KMS-11 (cell line): ENCODE measurements around the gene CYGB.

Experiments
- H2AFZ ChIP-seq: fragments of 200-600 bp; sonication (generic); 2 replicates; pipeline ENCODE4 v1.6.1; 2016; ENCODE audit warnings: antibody characterized with exemption, mixed run types, low read depth
- H3K27ac ChIP-seq: fragments of 200-600 bp; sonication (generic); 2 replicates; pipeline ENCODE4 v1.6.1; 2016; ENCODE audit warnings: mild to moderate bottlenecking, mixed run types
- H3K27me3 ChIP-seq: fragments of 200-600 bp; sonication (generic); 2 replicates; pipeline ENCODE4 v1.6.1; 2017; ENCODE audit warnings: mild to moderate bottlenecking, low read depth, mixed run types, moderate library complexity; ENCODE audit not compliant: insufficient read depth
- H3K36me3 ChIP-seq: fragments of 200-600 bp; sonication (generic); 2 replicates; pipeline ENCODE4 v1.6.1; 2017; ENCODE audit warnings: mild to moderate bottlenecking, mixed run types; ENCODE audit not compliant: insufficient read depth
- H3K4me1 ChIP-seq: fragments of 200-600 bp; sonication (generic); 2 replicates; pipeline ENCODE4 v1.6.1; 2016; ENCODE audit warnings: mild to moderate bottlenecking, low read depth, mixed run types; ENCODE audit not compliant: poor library complexity, severe bottlenecking
- H3K4me2 ChIP-seq: fragments of 200-600 bp; sonication (generic); 2 replicates; pipeline ENCODE4 v1.7.0; 2016; ENCODE audit warnings: mild to moderate bottlenecking, mixed run types
- H3K4me3 ChIP-seq: fragments of 200-600 bp; sonication (generic); IDR thresholded peaks from 2 replicates; pipeline ENCODE4 v1.6.1; 2017; ENCODE audit warnings: low read depth, low read length, mixed read lengths; ENCODE audit not compliant: insufficient read depth
- H3K79me2 ChIP-seq: fragments of 200-600 bp; sonication (generic); 2 replicates; pipeline ENCODE4 v1.6.1; 2016; ENCODE audit warnings: low read depth, mixed run types; ENCODE audit not compliant: insufficient read depth
- H3K9ac ChIP-seq: fragments of 200-600 bp; sonication (generic); 2 replicates; pipeline ENCODE4 v1.6.1; 2016; ENCODE audit warnings: mild to moderate bottlenecking, mixed run types
- H4K20me1 ChIP-seq: fragments of 200-600 bp; sonication (generic); 2 replicates; pipeline ENCODE4 v1.6.1; 2016; ENCODE audit warnings: mild to moderate bottlenecking, mixed run types; ENCODE audit not compliant: insufficient read depth
- TF ChIP-seq, protein P1 (sequence below): fragments of 200-600 bp; sonication (generic); conservative IDR thresholded peaks from 2 replicates; pipeline ENCODE4 v1.6.1; 2017; ENCODE audit warnings: low read depth, mild to moderate bottlenecking, antibody characterized with exemption, low read length, moderate library complexity, mixed read lengths

The CYGB gene

DNA sequence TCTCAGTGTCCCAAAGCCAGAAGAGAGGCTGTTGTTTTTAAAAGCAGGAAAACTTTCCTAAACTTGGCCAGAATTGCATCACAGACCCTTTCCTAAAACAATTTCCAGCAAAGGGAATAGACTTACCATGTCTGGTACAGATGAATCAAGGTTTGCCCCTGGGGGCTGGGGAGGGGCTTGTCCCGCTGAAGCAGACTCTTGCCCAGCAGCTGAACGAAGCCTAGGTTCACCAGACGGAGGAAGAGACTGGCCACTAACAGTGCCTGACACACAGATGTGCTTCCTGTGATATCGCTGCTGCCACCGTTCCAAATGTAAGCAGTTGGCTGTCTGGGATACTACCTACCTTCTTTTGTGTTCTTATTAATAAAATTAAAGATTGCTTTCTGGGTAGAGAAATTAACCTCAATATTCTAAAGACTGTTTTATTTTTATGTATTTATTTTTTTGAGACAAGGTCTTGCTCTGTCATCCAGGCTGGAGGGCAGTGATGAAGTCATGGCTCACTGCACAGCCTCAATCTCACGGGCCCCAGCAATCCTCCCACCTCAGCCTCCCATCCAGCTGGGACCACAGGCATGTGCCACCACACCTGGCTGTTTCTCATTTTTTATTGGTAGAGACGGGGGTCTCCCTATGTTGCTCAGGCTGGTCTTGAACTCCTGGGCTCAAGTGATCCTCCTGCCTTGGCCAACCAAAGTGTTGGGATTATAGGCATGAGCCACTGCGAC, 15.8 kb upstream of the CYGB start:
- TF ChIP-seq, protein P1, sequence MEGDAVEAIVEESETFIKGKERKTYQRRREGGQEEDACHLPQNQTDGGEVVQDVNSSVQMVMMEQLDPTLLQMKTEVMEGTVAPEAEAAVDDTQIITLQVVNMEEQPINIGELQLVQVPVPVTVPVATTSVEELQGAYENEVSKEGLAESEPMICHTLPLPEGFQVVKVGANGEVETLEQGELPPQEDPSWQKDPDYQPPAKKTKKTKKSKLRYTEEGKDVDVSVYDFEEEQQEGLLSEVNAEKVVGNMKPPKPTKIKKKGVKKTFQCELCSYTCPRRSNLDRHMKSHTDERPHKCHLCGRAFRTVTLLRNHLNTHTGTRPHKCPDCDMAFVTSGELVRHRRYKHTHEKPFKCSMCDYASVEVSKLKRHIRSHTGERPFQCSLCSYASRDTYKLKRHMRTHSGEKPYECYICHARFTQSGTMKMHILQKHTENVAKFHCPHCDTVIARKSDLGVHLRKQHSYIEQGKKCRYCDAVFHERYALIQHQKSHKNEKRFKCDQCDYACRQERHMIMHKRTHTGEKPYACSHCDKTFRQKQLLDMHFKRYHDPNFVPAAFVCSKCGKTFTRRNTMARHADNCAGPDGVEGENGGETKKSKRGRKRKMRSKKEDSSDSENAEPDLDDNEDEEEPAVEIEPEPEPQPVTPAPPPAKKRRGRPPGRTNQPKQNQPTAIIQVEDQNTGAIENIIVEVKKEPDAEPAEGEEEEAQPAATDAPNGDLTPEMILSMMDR: no peak
- no peak overlapping the region for H3K4me3 ChIP-seq
- H3K27me3 ChIP-seq: no peaks in the 10 kb centered on the region
- peaks cover 6% of the 10 kb centered on the region for H3K4me1 ChIP-seq
- H4K20me1 ChIP-seq: no peaks in the 10 kb centered on the region
- no peak overlapping the region for H2AFZ ChIP-seq
- H3K79me2 ChIP-seq: peaks cover 8% of the 10 kb centered on the region
- no peak overlapping the region for H3K4me2 ChIP-seq
- no peak overlapping the region for H3K27ac ChIP-seq
- H3K36me3 ChIP-seq: no peaks in the 10 kb centered on the region
- H3K9ac ChIP-seq: no peak overlapping the region

DNA sequence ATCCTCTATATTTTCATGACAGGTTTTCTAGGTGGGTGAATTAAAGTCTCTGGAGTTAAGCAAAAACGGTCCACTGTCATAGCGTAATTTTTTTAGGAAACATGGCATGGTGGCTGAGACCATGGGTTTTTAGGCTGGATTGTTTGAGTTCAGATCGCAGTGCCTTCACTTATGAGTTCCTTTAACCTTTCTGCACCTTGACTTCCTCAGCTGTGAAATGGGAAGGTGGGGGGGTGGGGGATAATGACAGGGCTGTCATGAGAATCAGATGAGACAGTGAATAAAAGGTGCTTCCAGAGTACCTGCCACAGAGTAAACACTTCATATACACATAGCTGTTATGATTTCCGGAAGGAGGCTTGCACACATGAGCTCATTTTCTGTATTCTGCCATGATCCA, 14.2 kb upstream of the CYGB start:
- Histone ChIP-seq H4K20me1 (no peaks in the 10 kb centered on the region), H3K4me2 (no peak overlapping the region), H3K36me3 (no peaks in the 10 kb centered on the region), H3K79me2 (no peaks in the 10 kb centered on the region; the same call in 1 of the 2 replicates), H3K27me3 (no peaks in the 10 kb centered on the region), H3K27ac (no peak overlapping the region), H3K9ac (no peak overlapping the region), H3K4me1 (peaks cover 4% of the 10 kb centered on the region), H3K4me3 (no peak overlapping the region), H2AFZ (no peak overlapping the region)
- TF ChIP-seq, protein P1: no peak

DNA sequence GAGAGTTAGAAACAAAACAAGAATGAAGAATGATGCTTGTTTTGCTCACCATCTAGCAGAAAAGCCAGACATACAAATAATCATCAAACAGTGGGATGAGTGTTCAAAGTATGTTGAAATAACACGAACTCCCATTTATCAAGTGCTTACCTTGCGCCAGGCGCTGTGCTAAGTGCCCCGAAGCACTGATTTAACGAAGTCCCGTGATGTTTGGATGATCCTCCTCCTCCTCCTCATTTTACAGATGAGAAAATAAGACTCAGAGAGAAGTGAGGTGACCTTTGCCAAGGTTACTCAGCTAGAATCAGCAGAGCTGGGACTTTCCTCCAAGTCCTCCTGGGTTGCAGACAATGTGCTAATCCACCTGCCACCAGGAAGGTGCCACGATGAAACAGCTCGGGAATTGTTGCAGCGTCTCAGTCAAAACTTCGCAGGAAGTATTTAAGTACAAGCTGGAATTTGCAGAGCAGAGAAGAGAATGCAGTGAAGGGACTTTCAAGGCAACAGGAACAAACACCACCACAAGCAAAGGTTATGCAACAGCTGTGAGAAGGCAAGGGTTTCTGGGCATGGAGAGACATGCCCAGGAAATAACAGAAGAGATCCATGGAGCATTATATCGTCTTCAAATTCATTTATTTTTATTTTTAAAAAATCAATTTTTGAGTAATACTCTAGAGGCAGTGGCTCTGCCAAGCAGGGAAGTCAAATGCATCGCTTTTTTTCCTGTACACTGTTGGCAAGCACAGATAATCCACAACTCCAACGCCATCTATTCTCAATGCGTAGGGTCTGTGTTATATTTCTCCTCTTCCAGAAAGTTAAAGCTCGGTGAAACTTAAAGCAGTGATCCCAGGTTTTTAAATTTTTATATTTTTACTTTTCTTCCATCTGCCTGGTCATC, 13.5 kb upstream of the CYGB start:
- H3K4me2 ChIP-seq: no peak overlapping the region
- H3K9ac ChIP-seq: no peak overlapping the region
- no peaks in the 10 kb centered on the region for H3K36me3 ChIP-seq
- H4K20me1 ChIP-seq: no peaks in the 10 kb centered on the region
- no peak overlapping the region for H2AFZ ChIP-seq
- H3K27me3 ChIP-seq: no peaks in the 10 kb centered on the region
- no peak overlapping the region for H3K27ac ChIP-seq
- no peaks in the 10 kb centered on the region for H3K4me1 ChIP-seq
- TF ChIP-seq, protein P1: no peak
- H3K79me2 ChIP-seq: no peaks in the 10 kb centered on the region
- H3K4me3 ChIP-seq: no peak overlapping the region

DNA sequence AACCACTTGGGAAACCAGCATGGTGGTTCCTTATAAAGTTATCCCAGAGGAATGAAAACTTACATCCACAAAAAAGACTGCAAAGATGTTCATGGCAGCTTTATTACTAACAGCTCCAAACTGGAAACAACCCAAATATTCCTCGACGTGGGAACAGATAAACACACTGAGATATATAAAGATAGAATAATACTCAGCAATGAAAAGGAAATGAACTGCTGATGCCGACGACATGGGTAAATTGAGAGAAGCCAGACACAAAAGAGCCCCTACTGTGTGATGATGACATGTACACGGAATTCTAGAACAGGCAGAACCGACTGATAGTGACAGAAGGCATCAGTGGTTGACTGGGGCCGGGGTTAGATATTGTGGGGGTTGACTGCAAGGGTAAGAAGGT, 12.0 kb upstream of the CYGB start:
- Histone ChIP-seq H3K4me1 (no peaks in the 10 kb centered on the region), H2AFZ (no peak overlapping the region), H3K27me3 (no peaks in the 10 kb centered on the region; the same call in 1 of the 2 replicates), H4K20me1 (no peaks in the 10 kb centered on the region), H3K9ac (no peak overlapping the region), H3K4me3 (no peak overlapping the region), H3K79me2 (no peaks in the 10 kb centered on the region), H3K36me3 (no peaks in the 10 kb centered on the region), H3K27ac (no peak overlapping the region), H3K4me2 (no peak overlapping the region)
- TF ChIP-seq, protein P1: no peak
